CD4-positive, alpha-beta T cell treated with Interleukin-2 at 100 ng/mL for 4 hours (primary cell): ENCODE data around the gene WDR82.
A peak's percentile ranks its signal among the peaks of the same experiment; 100 is the strongest.

Experiments
- DNase-seq: peaks from one replicate; pipeline ENCODE4 v3.0.0-alpha.2; 2020; ENCODE audit warnings: low spot score

The WDR82 gene

DNA sequence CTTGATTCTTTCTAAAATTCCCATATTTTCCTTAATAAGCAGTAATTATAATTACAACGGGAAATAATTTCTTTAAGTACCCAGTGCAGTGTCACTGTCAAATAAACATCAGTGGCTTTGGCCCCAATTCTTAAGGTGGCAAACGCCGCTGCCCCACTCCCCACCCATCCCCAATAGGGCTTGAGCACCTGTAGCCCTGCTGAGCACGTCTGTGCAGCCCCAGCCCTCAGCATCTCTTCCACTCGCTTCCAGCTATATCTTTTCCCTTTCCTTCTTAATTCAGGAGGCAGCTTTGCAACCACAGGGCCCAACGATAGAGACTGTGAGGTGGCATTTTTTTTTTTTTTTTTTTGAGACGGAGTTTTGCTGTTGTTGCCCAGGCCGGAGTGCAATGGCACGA is 23.8 kb downstream of the WDR82 start:
- no peak for DNase-seq

DNA sequence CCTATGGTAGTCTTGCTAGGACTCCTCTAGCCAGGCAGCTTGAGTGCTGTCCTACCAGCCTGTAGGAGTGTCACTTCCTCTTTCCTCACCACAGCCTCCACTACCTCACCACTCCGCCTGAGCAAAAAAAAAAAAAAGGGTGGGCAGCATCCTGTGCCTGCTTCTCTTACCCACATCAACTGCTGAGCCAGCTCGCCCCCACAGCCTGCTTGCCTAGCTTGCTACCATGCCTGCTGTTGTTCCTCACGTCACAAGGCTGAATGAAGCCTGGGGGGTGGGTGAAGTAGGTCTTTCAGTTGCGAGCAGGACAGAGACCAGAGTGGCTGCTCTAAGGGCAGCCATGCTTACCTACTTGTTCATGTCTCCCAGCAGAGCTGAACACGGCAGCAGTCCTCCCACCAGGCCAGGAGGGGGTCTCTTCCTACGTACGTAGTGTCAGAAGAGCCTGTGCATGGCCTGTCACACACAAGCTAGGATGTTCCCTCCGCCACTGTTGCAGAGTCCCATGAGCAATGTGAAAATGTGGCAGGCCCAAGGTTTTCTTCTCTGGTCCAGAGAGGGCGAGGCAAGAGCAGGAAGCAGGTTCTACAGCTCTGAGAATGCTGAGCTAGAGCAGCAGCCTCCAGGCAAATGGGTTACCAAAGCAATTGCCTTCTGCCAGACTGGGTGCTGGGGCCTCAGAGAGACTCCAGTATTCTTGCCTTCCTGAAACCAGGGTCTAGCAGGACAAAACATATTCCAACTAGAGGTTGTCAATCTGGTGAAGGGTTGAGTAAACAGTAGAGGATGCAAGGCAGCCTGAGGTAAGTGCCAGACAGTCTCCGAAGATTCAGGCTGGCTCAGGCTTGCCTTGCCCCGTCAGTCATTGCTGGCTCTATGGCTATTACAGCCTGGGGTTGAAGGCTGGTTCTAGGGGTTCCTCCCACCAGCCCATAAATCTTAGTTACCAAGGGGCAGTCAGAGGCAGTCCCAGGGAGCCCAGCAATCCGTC is 24.8 kb downstream of the WDR82 start:
- peak; percentile 84 for DNase-seq

DNA sequence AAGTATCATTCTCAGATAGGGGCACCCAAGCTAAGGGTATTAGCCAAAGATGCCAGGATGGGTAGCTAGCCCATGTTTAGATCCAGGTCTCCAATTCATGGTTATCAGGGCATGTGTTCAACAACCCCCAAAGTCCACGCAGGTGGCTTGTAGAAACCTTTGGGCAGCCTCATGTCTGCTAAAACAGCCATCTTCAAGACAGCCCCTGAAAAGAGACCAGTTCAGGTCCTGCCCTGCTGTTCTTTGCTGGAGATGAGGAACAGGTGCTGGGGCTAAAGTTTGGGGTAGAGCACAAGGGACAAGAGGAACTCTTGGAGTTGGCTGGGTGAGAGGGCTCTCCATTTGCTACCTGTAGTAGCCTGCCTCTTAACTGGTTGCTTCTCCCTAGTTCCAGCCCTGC is 28.3 kb downstream of the WDR82 start:
- no peak for DNase-seq

DNA sequence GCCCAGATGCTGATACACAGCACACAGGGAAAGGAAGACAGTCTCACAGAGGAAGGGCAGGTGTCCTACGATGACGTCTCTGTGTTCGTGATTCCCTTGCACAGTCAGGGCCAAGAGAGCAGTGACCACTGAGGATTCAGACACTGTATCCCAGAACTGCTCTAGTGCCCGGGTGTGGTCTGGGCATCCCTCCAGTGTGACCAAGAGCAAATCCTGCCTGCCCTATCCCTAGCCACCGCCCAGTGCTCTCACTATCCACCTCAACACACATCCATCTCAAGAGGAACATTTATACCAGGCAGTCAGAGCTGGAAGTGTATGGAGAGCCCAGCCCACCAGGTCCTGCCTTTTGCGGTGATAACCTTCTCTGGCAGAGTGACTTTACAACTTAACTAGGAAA is 28.8 kb downstream of the WDR82 start:
- DNase-seq, result no peak

DNA sequence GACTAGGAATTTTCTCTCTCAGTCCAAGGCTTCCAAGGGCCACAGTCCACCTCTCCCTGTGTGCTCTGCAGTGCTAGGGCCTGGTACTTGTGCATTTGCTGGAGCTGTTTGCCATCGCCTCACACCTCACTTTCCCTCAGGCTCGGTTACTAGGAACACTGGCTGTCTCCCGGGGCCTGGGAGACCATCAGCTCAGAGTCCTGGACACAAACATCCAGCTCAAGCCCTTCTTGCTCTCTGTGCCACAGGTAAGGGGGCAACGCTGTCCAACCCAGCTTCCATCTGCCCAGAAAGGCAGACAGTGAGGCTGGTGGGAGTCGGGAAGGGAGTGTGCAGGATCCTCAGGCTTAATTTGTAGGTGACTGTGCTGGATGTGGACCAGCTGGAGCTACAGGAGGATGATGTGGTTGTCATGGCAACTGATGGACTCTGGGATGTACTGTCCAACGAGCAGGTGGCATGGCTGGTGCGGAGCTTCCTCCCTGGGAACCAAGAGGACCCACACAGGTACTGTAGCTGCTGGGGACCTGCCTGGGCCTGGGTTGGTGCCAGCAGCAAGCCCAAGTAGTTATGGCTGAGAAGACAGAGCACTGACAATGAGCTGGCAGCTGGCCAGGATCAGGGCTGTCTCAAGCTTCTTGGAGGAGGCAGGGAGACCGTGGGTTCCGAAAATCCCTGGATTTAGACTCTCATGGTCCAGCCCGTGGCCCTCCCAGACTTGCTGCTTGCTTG is 29.5 kb downstream of the WDR82 start:
- DNase-seq, result no peak

DNA sequence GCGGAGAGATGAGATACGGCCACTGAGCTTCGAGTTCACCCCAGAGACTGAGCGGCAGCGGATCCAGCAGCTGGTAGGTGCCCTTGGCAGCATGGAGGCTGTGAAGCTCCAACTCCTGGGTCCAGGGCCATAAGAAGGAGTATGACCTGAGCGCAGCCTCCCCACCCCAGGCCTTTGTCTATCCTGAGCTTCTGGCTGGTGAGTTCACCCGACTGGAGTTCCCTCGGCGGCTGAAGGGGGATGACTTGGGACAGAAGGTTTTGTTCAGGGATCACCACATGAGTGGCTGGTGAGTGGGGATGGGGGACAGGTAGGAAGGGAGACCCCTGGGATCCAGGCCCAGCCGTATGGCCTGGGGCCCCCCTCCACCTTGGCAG is 30.3 kb downstream of the WDR82 start:
- no peak for DNase-seq

DNA sequence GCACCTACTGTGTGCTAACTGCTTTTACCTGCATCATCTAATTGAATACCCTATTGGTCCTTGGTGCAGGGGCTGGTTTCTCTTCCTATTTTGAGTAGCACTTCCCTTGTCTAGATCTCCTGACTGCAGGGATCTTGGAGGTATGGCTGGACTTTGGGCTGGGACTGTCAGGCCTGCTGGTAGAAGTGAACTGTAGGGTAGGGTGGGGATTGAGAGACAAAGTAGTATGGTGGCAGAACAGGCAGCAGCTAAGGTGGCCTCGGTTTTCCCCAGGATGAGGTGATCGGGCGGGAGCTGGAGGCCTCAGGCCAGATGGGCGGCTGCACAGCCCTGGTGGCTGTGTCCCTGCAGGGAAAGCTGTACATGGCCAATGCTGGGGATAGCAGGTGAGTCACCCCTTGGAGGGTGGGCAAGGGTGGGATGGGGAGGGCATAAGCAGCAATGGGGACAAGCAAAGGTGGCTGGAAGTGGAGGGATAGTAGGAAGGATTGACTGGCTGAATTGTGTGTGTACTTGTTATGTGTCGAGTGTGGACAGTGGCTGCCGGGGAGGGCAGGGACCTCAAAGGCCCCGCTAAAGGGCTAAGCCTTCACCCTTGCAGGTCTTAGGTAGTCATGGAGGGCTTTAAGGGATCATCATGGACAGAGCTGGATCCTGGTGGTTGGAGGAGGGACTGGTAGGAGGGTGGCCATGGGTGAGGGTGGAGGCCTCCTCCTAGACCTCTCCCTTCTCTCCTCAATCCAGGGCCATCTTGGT is 30.9 kb downstream of the WDR82 start:
- DNase-seq, result no peak

DNA sequence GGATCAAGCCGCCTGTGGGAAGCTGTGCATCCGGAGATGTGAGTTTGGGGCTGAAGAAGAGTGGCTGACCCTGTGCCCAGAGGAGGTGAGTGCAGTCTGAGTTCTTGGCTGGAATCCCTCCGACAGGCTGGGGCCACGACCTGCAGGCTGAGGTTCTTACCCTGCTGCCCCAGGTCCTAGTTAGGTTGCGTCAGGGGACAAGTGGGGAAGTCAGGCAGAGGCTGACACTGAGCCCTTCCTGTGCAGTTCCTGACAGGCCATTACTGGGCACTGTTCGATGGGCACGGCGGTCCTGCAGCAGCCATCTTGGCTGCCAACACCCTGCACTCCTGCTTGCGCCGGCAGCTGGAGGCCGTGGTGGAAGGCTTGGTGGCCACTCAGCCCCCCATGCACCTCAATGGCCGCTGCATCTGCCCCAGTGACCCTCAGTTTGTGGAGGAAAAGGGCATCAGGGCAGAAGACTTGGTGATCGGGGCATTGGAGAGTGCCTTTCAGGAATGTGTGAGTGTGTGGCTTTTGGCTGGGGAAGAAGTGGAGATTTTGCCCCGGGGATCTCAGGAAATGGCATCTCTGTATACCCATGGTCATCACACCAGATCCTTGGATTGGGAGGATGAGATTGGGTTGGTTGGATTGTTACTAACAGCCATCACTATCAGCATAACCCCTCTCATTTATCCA is 31.6 kb downstream of the WDR82 start:
- no peak for DNase-seq

DNA sequence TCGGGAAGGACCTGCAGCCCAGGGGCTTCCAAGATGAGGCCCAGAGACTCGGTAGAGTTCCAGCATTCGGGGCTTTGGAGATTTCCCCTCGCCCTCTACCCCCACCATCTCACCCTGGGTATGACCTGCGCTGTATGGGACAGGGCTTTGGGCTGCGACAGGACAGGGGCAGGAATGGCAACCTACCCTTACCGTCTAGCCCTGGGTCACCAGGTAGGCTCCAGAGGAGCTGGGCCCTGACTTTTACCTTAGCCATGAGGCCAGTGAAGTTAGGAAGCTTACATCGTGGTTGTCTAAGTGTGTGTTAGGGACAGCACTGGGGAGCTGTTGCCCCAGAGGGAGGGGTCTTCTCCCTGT is 32.2 kb downstream of the WDR82 start:
- DNase-seq, result no peak

DNA sequence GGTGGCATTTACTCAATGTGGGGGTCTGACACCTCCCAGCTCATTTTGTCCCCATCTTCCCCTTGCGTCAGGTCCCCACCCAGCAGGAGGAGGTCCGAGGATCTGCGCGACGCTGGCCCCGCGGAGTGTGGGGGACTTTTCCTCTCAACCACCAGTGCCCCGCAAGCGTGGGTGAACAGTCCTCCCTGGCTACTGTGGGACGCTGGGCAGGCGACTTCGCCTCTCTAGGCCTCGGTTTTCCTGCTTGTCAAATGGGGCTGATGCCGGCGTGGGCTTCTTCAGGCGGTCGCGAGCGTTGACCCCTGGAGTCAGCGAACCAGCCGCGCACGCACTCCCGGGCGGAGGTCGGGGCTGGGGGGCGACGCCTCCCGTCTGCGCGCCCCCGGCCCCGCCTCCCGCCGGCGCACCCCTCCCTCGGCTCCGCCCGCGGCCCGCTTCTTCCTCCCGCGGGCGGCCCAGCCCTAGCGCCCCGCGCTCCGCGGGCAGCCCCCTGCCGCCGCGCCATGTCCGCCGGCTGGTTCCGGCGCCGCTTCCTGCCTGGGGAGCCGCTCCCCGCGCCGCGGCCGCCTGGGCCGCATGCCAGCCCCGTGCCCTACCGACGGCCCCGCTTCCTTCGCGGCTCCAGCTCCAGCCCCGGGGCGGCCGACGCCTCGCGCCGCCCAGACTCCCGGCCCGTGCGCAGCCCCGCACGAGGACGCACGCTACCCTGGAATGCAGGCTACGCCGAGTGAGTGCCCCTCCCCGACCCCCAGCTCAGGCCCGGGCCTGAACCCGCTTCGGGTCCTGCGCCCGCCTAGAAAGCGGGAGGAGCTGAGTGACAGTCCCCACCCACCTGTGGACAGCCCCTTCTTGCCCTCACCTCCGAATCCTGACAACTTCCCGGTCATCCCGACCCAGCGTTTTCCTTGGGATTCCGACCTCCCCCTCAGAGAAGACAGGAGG is 32.9 kb downstream of the WDR82 start, which contains the start of gene PPM1M:
TSS of gene PPM1M (plus strand) at position 438 of the 942 bp plus-strand sequence. CDS start at position 504, 66 bp downstream.
- DNase-seq, result peak; percentile 62

DNA sequence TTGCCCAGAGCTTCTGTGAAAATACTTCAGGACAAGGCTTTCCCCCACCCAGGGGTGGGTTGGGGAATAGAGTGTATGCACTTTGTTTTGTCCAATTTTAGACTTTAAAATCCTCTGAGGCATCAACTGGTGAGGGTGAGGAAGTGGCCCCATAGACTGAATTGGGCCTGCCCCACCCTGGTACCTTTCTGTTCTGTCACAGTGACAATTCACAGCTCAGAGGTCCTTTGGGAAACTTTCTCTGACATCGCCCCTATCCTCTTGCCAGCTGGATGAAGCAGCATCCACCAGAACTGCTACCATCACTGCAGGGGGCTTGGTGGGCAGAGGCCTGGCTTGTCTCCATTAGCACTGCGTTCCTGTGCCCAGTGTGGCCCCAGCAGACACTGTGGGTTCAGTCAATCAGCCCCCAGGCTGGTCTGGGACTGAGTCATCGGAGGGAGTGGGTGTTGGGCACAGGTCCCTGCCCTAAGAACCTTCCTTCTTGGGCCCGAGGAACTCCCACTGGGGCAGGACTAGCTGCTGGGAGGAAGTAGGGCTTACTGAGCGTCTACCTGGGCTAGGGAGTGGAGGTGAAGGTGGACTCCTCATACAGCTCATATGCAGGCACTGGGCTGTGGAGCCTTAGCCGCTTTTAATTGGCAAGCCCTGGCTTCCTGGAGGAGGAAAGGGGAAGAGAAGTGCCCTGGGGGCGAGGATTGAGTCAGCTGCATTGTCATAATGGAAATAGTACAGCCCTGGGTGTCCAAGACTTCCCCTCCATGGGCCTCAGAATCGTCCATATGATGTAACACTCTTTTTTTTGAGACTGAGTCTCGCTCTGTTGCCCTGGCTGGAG is 34.4 kb downstream of the WDR82 start:
- peak; percentile 43 for DNase-seq

DNA sequence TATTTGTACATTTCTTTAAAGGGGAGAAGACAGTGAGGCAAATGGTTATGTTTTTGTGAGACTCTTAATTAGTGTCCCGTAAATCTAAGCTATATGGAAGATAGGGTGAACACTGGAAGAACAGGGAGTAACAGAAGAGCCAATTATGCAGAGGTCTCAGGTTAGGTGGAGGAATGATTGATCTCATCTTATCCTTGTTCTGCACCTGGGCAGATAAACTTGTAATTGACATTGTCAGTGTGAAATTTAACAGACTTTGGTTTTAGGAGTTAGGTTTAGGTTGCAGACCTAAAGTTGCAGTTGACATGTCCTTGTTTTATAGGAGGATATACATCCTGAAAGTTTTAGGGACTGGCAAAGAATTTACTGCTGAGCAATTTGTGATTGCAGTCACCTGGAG is 36.4 kb downstream of the WDR82 start:
- no peak for DNase-seq

DNA sequence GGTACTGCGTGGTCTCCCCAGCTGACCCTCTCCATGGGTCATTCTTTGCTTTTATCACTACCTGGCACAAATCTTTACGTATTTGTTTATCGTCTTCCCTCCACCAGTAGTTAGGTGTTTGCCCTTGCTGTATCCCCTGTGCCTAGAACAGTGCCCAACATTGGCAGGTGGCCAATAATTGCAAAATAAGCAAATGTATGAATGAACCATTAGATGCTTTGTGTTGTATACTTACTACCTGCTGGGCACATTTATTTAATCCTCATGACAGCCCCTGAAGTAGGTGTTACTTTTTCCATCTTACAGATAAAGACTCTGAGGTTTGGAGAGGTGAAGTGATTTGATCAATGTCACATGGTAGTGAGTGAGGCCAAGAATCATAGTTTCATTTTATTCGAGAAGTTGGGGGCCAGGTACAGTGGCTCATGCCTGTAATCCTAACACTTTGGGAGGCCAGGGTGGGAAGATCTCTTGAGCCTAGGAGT is 37.5 kb downstream of the WDR82 start:
- DNase-seq, result peak; percentile 36

DNA sequence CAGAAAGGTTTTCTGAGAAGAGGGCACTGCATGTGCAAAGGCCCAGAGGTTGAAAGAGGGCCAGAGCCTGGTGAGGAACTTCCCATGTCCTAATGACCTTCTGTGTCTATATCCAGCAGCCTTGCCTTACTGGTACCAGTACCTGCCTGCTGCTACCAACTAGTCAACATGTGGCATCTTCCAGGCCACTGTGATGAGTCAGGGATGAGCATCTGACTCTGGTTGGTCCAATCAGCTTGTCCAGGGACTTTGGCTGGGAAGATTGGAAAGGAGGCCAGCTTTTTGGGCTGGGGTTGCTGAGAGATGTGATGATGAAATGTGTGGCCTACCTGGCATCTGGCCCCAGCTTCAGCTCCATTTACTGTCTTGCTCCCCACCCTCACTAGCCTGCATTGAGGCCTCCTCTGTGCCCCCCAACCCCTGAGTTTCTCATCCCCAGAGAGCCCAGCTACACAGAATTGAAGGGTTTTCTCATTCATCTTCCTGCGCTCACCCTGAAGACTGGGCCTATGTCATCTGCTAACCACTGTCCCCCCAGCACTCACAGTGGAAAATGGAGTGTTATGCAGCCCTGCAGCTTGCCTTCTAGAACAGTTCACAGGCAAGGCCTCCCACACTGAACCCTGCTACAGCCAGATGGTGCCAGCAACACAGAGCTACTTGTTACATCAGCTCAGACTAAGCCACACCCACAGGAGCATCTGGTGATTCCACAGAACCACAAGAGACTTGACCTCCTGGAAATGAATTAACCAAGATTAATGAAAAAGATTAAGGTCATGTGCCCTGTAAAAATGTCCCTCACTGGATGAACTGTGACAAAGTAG is 38.2 kb downstream of the WDR82 start:
- DNase-seq, result peak; percentile 80

DNA sequence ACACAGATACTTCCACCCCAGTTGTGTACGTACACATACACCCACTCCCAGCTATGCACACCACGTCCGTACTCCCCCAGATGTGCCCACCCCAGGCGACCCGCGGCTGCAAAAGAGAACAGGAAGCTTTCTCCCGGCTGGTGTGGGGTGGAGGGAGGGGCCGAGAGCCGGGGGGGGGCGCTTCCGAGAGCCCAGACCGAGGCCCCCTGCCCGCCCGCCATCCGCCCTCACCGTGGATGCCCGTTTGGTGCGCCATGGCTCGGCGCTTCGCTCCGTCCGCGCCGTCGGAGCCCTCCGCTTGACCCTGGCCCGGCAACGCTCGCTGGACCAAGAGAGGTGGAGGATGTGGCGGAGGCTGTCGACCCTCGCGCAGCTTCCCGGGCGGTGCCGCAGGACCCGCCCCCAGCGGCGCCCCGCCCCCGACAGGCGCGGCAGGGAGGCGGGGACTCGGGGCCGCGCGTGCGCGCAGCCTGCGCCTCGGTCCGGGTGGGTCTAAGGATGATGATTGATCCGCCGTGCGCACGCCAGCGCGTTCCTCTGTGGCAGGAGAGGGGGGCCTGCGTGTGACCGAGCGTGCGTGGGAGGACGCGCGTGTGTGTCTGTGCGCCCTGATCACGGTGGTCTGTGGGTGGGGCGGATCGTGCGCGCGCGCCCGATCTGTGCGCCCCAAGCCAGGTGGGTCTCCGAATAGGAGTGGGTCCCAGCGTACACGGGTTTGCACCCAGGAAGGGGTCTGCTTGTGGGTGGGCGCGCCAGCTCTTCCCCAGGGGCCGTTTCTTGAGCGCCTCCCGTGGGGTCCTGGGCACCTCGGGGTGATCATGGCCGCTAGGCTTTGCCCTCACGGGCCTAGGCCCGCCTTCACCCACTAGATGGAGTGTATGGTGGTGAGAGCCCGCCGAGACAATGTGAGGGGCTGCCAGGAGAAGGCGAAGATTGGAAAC is 39.4 kb downstream of the WDR82 start, which contains the start of gene TWF2:
TSS of gene TWF2 (minus strand) at position 398 of the 941 bp plus-strand sequence. CDS start at position 256, 142 bp downstream.
- peak; percentile 89 for DNase-seq

DNA sequence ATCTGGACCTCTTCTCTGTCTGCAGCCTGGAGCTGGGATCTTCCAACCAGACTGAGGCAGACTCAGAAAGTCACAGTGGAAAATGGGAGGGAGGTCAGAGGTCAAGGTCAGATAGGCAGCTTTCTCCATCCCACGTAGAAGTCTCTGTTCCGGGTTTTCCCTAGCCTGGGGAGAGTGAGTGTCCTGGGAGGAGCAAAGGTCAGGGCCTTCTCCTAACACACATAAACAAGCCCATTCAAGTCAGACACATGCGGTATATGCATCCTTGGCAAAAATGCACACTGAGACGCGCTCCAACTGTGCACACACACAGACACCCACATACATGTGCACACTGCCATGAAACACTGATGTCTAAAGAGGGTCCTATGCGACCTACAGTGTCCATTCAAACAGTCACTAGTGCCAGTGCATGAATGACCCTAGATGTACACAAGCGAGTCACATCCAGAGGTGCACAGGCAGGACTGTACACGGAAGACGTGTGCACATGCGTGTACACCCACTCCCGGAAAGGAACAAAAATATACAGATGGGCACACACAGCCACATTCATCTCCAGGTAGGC is 40.2 kb downstream of the WDR82 start:
- DNase-seq, result no peak

DNA sequence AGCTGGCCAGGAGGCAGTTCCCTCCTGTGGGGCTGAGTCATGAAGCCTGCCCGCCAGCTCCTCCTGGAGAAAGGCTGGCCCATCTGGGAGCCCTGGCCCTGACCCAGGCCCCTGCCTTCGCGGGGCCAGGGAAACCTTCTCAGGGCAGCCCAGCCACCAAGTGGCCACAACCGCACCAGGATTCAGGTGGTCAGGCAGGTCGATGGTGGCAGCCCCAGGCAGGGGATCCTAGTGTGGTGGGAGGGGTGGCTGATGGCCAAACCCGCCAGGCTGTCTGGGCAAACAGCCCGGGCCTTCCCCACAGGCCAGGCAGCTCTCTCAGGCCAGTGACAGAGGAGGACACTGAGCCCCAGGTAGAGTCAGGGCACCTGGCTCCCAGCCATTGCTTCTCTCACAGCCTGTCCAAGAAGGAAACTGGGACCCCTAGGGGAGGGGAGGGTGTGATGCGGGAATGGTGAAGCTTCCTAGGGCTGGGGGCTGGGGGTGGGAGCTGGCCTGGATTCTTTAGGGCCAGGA is 40.7 kb downstream of the WDR82 start:
- DNase-seq, result no peak
